Measurements from ENCODE around the gene ERFL.

ERFL gene

DNA sequence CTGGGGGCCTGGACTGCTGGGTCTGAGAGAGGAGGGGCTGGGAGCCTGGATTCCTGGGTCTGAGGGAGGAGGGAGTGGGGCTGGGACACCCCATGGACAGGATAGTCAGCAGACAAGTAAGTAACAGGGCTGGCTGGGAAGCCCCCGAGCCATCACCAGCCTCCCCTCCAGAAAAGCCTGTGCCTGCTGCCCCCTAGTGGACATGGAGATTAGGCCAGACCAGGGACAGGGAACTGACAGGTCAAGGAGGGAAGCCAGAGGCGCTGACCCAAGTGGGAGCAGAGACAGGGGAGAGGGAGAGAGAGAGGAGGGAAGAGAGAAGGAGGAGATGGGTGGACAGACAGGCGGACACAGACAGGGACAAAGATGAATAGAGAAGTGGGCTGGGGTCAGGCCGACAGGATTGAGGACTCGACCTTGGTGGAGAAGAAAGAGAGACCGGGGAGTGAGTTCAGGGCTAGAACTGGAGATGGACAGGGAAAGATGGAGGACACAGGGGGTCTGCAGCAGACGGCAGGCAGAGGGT is 6.7 kb upstream of the ERFL start:
- TF ChIP-seq, protein P1, sequence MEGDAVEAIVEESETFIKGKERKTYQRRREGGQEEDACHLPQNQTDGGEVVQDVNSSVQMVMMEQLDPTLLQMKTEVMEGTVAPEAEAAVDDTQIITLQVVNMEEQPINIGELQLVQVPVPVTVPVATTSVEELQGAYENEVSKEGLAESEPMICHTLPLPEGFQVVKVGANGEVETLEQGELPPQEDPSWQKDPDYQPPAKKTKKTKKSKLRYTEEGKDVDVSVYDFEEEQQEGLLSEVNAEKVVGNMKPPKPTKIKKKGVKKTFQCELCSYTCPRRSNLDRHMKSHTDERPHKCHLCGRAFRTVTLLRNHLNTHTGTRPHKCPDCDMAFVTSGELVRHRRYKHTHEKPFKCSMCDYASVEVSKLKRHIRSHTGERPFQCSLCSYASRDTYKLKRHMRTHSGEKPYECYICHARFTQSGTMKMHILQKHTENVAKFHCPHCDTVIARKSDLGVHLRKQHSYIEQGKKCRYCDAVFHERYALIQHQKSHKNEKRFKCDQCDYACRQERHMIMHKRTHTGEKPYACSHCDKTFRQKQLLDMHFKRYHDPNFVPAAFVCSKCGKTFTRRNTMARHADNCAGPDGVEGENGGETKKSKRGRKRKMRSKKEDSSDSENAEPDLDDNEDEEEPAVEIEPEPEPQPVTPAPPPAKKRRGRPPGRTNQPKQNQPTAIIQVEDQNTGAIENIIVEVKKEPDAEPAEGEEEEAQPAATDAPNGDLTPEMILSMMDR (IDR thresholded peaks at IDR 0.05; ENCODE audit: poor library complexity, severe bottlenecking), result peak; percentile 89
- no peak for DNase-seq (ENCODE audit: low spot score)
- no peak overlapping the region for H3K4me3 ChIP-seq (ENCODE audit: severe bottlenecking)
- peaks cover 4% of the 10 kb centered on the region for H3K4me1 ChIP-seq (ENCODE audit: insufficient read depth, poor library complexity, severe bottlenecking)
- ATAC-seq (ENCODE audit: low read depth), result peak; percentile 65
- H3K36me3 ChIP-seq (ENCODE audit: low read depth), result no peaks in the 10 kb centered on the region
- no peak overlapping the region for H3K27ac ChIP-seq (ENCODE audit: poor library complexity, severe bottlenecking)
- no peaks in the 10 kb centered on the region for H3K9me3 ChIP-seq (ENCODE audit: severe bottlenecking)
- peaks cover 54% of the 10 kb centered on the region for H3K27me3 ChIP-seq (ENCODE audit: insufficient read depth, poor library complexity, severe bottlenecking)

DNA sequence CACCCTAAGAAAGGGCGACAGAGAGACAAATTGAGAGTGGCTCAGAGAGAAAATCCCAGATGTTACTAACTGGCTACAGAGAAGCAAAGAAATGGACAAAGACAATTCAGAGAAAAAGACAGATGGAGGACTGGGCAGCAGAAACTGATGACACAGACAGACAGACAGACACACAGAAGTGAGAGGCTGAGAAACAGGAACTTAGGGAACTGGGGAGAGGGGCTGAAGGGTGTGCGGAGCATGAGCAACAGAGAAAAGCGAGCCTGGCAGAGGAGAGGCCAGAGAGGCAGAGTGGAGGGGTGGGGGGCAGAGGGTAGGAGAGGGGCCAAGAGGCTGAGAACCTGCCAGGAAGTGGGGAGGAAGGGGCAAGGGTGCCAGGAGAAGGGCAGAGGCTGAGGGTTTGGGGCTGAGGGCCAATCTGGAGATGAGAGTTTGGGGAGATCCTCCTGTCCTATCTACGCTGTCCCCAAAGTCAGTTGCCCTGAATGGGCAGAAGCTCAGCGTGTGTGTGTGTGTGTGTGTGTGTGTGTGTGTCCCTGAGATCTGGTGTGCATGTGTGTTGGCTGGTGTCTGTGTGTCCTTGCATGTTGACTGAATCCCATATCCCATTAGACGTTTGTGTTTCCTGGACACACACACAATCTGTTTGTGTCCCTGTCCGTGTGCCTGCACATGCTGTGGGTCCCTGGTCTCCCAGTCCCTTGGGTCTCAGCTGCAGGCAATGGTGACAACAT is 5.6 kb upstream of the ERFL start:
- TF ChIP-seq, protein P1 (IDR thresholded peaks at IDR 0.05; ENCODE audit: poor library complexity, severe bottlenecking), result no peak
- ATAC-seq (ENCODE audit: low read depth) (no peak), DNase-seq (ENCODE audit: low spot score) (no peak)
- no peaks in the 10 kb centered on the region for H3K9me3 ChIP-seq (ENCODE audit: severe bottlenecking)
- H3K4me1 ChIP-seq (ENCODE audit: insufficient read depth, poor library complexity, severe bottlenecking), result peaks cover 4% of the 10 kb centered on the region
- H3K27ac ChIP-seq (ENCODE audit: poor library complexity, severe bottlenecking), result no peak overlapping the region
- H3K27me3 ChIP-seq (ENCODE audit: insufficient read depth, poor library complexity, severe bottlenecking), result peaks cover 65% of the 10 kb centered on the region
- H3K4me3 ChIP-seq (ENCODE audit: severe bottlenecking), result no peak overlapping the region
- H3K36me3 ChIP-seq (ENCODE audit: low read depth), result no peaks in the 10 kb centered on the region

DNA sequence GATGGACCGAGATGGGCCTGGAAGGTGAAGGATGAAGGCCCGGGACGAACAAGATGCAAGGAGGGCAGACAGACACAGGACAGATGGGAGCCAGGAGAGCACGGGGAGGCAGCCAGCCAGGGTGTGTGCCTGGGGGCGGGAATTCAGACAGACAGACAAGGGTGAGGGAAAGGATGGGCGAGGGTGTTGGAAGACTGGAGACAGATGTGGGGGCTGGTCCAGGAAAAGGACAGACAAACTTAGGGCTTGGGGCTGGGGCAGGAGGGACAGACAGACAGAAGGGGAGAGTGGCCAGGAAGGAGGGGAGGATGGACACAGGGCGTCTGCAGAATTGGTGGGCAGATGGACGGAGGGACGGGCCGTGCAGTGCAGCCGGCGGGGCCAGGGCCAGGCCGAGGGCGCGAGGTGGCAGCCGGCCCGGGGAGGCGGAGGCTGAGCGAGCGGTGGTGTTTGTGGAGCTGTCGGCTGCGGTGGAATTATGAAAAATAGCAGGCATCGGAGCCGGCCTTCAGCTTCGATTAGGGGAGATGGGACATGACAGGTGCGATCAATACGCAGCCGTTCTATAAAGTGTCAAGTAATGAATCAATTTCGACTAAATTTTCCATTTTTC is 4.6 kb upstream of the ERFL start:
- ATAC-seq (ENCODE audit: low read depth), result no peak
- Histone ChIP-seq H3K4me3 (ENCODE audit: severe bottlenecking) (no peak overlapping the region), H3K27ac (ENCODE audit: poor library complexity, severe bottlenecking) (no peak overlapping the region), H3K36me3 (ENCODE audit: low read depth) (no peaks in the 10 kb centered on the region), H3K27me3 (ENCODE audit: insufficient read depth, poor library complexity, severe bottlenecking) (peaks cover 72% of the 10 kb centered on the region), H3K9me3 (ENCODE audit: severe bottlenecking) (no peaks in the 10 kb centered on the region), H3K4me1 (ENCODE audit: insufficient read depth, poor library complexity, severe bottlenecking) (peaks cover 4% of the 10 kb centered on the region)
- TF ChIP-seq, protein P1 (IDR thresholded peaks at IDR 0.05; ENCODE audit: poor library complexity, severe bottlenecking), result no peak
- DNase-seq (ENCODE audit: low spot score), result no peak

DNA sequence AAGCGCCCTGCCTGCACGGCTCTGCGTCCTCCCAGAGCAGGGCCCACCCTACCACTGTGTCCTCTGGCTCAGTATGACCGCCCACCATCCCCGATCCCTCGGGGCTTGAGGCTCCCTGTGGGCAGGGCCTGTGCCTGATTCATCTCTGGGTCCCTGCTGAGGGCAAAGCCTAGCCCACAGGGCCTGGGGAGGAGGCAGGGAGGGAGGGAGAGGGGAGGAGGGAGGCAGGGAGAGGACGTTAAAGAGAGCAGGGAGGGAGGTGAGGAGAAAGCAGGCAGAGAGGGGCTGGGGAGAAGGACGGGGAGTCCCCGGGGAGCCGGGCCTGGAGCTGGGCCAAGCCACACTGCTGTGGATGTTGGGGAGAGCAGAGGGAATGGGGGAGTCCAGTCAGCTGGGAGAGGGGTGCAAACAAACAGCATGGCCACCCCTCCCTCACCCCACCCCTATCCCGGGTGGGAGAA is 4.0 kb upstream of the ERFL start:
- Histone ChIP-seq H3K4me3 (ENCODE audit: severe bottlenecking) (no peak overlapping the region), H3K9me3 (ENCODE audit: severe bottlenecking) (no peaks in the 10 kb centered on the region), H3K27me3 (ENCODE audit: insufficient read depth, poor library complexity, severe bottlenecking) (peaks cover 76% of the 10 kb centered on the region), H3K27ac (ENCODE audit: poor library complexity, severe bottlenecking) (no peak overlapping the region), H3K36me3 (ENCODE audit: low read depth) (no peaks in the 10 kb centered on the region), H3K4me1 (ENCODE audit: insufficient read depth, poor library complexity, severe bottlenecking) (peaks cover 4% of the 10 kb centered on the region)
- DNase-seq (ENCODE audit: low spot score), result no peak
- no peak for ATAC-seq (ENCODE audit: low read depth)
- TF ChIP-seq, protein P1 (IDR thresholded peaks at IDR 0.05; ENCODE audit: poor library complexity, severe bottlenecking), result no peak

Data from RWPE2 (cell line).